HG03064 (cell line): ENCODE measurements around the gene MORF4L2.

ENCODE experiments used
- ATAC-seq: cut with Tn5 transposase; IDR thresholded peaks from one replicate; pipeline ENCODE4 v1.9.1; 2021; ENCODE audit warnings: low read depth; ENCODE audit not compliant: unreplicated experiment

Gene MORF4L2

DNA sequence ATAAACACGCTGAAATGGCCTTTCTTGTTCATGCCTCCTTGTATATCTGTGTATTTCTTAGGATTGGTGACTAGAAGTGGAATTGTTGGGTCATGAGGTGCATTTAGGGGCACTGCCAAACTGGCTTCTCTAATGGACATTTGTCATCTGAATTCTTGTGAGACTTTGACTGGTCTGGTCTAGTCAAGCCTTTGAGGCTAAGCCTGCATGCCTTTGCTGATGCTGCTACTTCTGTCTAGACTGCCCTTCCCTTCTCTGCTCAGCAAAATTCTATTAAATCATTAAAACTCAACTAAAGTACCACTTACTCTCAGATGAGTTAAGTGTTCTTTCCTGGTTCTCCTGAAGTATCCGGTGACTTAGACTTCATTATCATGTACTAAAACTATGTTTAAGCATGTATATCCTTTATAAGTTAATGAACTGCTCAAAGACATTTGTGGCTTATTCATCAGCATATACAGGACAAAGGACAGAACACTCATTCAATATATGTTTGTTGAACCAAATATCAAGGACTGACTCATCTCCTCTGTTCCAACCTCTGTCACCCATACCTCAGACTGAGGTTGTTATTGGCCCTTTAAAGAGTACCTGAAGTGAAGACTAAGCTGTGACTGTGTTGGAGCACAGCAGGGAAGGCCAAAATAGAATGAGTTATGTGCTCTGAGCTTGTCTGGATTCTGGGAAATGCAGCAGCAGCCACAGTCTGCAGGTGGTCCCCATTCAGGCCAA, 48.7 kb downstream of the MORF4L2 start:
- no peak for ATAC-seq

DNA sequence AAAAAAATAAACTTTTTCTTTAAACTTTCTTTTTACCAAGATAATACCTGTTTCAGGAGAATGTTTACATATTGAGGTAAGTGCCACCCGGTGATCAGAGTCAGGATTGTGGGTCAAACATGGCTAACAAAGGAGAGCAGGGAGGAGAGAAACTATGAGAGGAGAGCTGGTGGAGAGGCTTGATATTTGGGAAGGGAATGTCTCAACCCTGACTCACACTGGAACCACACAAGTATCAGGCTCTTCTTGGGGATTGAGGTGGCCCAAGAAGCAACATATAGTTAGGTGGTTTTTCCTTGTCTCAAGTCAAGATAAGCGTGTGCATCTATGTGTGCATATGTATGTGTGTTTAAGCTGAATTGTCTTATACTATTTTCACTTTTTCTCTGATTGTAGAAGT, 51.1 kb downstream of the MORF4L2 start:
- no peak for ATAC-seq

DNA sequence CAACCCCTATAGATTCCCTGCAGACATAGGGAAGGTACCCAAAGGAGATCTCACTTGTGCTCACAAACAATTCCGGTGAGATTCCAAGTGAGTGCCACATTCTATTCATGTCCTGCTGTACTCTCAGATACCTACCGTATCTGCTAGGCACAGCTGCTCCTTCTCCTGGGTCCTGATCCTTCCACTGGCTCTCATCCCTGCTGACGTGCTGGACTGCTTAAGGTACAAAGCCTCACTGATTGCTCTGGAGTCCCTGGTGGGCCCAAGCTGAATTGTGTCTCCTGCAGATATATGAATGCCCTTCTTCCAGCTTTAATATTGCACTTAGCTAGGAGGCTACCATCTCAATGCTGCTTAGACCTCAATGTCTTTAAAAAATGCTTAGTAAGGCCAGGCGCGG, 55.4 kb downstream of the MORF4L2 start:
- no peak for ATAC-seq

DNA sequence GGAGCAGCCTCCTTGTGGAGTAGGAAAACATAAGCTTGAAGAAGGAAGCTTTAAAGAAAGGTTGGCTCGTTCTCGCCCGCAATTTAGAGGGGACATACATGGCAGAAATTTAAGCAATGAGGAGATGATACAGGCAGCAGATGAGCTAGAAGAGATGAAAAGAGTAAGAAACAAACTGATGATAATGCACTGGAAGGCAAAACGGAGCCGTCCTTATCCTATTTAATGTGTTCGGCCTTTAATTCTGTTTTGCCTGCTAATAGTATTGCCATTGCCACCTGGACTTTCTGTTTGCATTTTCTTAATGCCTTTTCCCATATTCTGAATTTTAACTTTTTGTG, 56.4 kb downstream of the MORF4L2 start:
- no peak for ATAC-seq

DNA sequence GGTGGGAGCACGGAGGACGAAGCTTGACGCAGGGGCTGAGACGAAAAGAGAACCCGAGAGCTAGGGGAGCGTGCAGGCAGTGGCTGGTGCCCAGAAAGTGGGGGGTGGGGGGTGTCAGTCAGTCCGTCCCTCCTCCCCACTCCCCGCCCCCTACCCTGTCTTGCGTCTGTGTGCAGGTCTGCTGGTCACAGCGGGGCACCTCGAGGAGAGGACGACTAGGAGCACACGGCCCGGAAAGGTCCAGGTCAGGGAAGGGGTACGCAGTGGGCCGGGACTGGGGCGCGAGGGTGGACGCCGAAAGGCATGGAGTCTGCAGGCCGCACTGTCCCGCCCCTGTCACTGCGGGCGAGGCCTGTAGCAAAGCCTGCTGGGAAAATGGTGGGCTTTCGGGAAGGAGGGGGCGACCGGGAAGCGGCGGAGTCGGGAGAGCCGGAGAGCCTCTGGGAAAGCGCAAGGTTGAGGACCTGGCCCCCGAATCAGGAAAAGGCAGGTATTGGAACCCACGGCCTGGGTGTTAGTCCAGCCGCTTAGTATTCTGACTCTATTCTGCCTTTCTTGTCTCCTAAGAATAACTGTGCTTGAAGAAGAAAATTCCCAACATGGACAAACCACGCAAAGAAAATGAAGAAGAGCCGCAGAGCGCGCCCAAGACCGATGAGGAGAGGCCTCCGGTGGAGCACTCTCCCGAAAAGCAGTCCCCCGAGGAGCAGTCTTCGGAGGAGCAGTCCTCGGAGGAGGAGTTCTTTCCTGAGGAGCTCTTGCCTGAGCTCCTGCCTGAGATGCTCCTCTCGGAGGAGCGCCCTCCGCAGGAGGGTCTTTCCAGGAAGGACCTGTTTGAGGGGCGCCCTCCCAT, 57.0 kb downstream of the MORF4L2 start:
- no peak for ATAC-seq

DNA sequence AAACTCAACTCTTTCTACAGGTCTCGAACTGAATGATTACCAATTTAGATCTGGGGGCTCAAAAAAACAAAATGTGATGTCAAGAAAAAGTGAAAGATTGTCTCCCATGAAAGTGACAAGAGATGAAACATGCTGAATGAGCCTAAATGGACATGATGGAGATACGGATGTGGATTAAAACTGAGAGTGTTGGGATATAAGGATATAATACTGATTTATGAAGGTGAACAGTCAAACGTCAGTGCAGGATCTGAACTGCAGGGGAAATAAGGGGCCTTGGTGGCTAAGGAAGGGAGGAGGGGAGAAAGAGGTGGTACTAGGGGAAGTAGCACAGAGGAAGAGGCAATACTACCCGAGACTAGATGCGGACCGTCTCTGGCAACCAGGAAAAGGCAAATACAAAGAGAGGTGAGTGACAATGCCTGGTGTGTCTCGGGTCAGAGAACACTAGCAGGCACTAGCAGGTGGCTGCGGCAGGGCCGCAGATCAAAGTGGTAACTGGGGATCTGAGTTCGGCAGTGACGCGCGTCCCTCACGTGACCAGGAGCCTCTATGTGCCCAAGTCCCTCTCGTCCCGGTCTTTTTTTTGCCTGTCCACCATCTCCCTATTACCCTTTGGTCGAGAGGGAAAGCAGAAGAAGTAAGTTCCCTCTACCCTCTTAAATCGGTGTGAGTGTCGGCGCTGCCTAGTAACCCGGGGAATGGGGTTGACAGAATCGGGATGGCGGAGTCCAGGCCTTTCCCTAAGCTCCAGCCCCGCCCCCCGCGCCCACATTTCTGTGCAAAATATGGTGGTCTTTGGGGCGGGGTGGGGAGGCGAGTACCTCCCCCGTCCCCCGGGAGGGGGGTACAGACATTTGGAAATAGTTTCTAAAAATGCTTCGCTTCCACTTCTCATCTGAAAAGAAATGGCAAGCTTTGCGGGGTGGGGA, 57.8 kb downstream of the MORF4L2 start, which contains the start of gene TCEAL1:
TSS of gene TCEAL1 (plus strand) at position 590 of the 932 bp plus-strand sequence. CDS start 942 bp downstream, outside the sequence.
- ATAC-seq, result peak; percentile 60

DNA sequence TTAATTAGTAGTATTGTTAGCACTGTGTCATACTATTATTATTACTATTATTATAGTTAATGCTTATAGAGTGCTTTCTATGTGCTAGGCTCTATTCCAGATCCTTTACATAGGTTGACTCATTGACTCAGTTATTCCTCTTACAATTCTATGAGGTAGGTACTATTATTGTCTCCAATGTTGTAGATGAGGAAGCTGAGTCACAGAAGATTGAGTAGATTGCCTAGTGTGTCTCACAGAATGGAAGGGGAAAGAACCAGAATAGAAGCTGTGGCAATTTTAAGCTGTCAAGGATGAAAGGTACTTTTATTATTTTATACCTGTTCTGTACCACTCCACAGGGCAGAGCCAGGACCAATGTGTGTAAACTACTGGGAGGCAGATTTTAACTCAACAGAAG, 59.6 kb downstream of the MORF4L2 start:
- no peak for ATAC-seq
